K562 (cell line): Measurements from ENCODE around the gene AKT1S1. TPM values are rescaled to one million over a fixed set of nuclear protein-coding genes. Genes with fewer than 3 reads are reported as not detected.

Source experiments
- ATAC-seq: fragments of 200-7000 bp; cut with Tn5 transposase; 3 replicates; pipeline ENCODE4 v1.9.1; 2020; ENCODE audit warnings: moderate library complexity
- BruUV-seq: library from RNA; stranded (reverse); fragments of 400-500 nt; replicated peaks from 2 replicates; lab custom pipeline; 2021; lab: Mats Ljungman, UMichigan
- CTCF ChIA-PET: fragments of 300-600 bp; formaldehyde crosslinking; extraction: SDS; loops from one replicate; lab custom pipeline; 2021; ENCODE audit warnings: low intra/inter-chr PET ratio; lab: Yijun Ruan, JAX
- POLR2A ChIA-PET: fragments of 300-600, 350-650 bp; sonication (Branson Sonifier 250); formaldehyde crosslinking; extraction: SDS; loops from one replicate; lab custom pipeline; 2021; ENCODE audit warnings: antibody characterized with exemption, inconsistent platforms; lab: Yijun Ruan, JAX
- DNase-seq, 4 experiments: peaks; one replicate each; pipeline versions ENCODE4 v3.0.0 to v3.0.0-alpha.2; 2011 to 2018; ENCODE audit warnings: low spot score in 3 of 4, mixed read lengths in 3 of 4; ENCODE audit errors: extremely low read depth in 1 of 4
- FAIRE-seq: peaks from 2 replicates; lab custom pipeline; 2011; peaks lifted over from hg19 to GRCh38; lab: Jason Lieb, UNC
- H2AFZ ChIP-seq: 2 replicates; pipeline ENCODE4 v1.6.0; 2011; ENCODE audit warnings: low read depth, low read length, control low read depth, inconsistent platforms
- H3K27ac ChIP-seq: fragments of 200-600 bp; 3 replicates; pipeline ENCODE4 v1.8.0; 2011; ENCODE audit warnings: low read depth, mild to moderate bottlenecking, control low read depth, inconsistent platforms, low read length, moderate library complexity, mixed read lengths; ENCODE audit errors: extremely low read depth
- H3K27me3 ChIP-seq, 2 experiments: fragments of 300-600 bp in 1 of 2; 2 replicates in 1 of 2; 3 replicates in 1 of 2; pipeline versions ENCODE4 v1.6.0 to v1.8.0; 2011; ENCODE audit warnings: inconsistent platforms in 2 of 2, low read length in 2 of 2, mild to moderate bottlenecking in 1 of 2, mixed read lengths in 1 of 2, moderate library complexity in 1 of 2; ENCODE audit not compliant: control insufficient read depth in 2 of 2, insufficient read depth in 2 of 2
- H3K36me3 ChIP-seq: fragments of 300-600 bp; 3 replicates; pipeline ENCODE4 v1.8.0; 2011; ENCODE audit warnings: mild to moderate bottlenecking, low read length, inconsistent platforms; ENCODE audit not compliant: control insufficient read depth, insufficient read depth
- H3K4me1 ChIP-seq, 2 experiments: fragments of 200-600 bp in 1 of 2; replicated peaks in 1 of 2; 2 replicates in 1 of 2; 3 replicates in 1 of 2; pipeline versions ENCODE4 v1.5.1 to v1.8.0; 2011; ENCODE audit warnings: inconsistent platforms in 2 of 2, low read length in 2 of 2, mild to moderate bottlenecking in 1 of 2, mixed read lengths in 1 of 2, moderate library complexity in 1 of 2; ENCODE audit not compliant: control insufficient read depth in 2 of 2, insufficient read depth in 2 of 2
- H3K4me2 ChIP-seq: 2 replicates; pipeline ENCODE4 v1.6.1; 2011; ENCODE audit warnings: low read length, control low read depth, inconsistent platforms, mixed read lengths; ENCODE audit not compliant: insufficient read depth
- H3K4me3 ChIP-seq: fragments of 200-600 bp; sonication (generic), shearing (Covaris generic); 2 replicates; pipeline ENCODE4 v1.5.1; 2016; ENCODE audit warnings: control low read depth, inconsistent platforms
- H3K79me2 ChIP-seq: fragments of 200-600 bp; 3 replicates; pipeline ENCODE4 v1.8.0; 2011; ENCODE audit warnings: low read length, inconsistent platforms; ENCODE audit not compliant: control insufficient read depth, insufficient read depth
- H3K9ac ChIP-seq, 2 experiments: 2 replicates each; pipeline versions ENCODE4 v1.6.0 to v1.6.1; 2011; ENCODE audit warnings: low read depth in 2 of 2, low read length in 2 of 2, control low read depth in 1 of 2, inconsistent platforms in 1 of 2, mild to moderate bottlenecking in 1 of 2, mixed read lengths in 1 of 2; ENCODE audit not compliant: insufficient read depth in 1 of 2
- H3K9me1 ChIP-seq: one replicate; pipeline ENCODE4 v1.6.0; 2011; ENCODE audit warnings: inconsistent platforms, mild to moderate bottlenecking, low read length, moderate library complexity; ENCODE audit not compliant: control insufficient read depth, insufficient read depth
- H3K9me3 ChIP-seq: replicated peaks from 2 replicates; pipeline ENCODE4 v1.5.1; 2011; ENCODE audit warnings: low read depth, low read length, inconsistent platforms; ENCODE audit not compliant: control insufficient read depth, insufficient read depth
- H4K20me1 ChIP-seq: replicated peaks from 2 replicates; pipeline ENCODE4 v1.6.1; 2011; ENCODE audit warnings: low read length, inconsistent platforms, mixed read lengths; ENCODE audit not compliant: control insufficient read depth, insufficient read depth
- ATF3 ChIP-seq, 2 experiments: fragments of 450-650 bp in 1 of 2; sonication (generic) in 1 of 2; formaldehyde crosslinking in 1 of 2; IDR thresholded peaks in 1 of 2; conservative IDR thresholded peaks in 1 of 2; 2 replicates each; pipeline versions ENCODE4 v1.6.1 to v1.8.1; 2016 to 2023; ENCODE audit warnings: mild to moderate bottlenecking in 2 of 2, moderate library complexity in 2 of 2, inconsistent platforms in 1 of 2, missing genetic modification reagents in 1 of 2
- CTCFL ChIP-seq: IDR thresholded peaks from 2 replicates; pipeline ENCODE4 v1.6.1; 2011; ENCODE audit warnings: borderline replicate concordance, low read depth, mild to moderate bottlenecking, moderate library complexity, low read length; ENCODE audit not compliant: insufficient read depth, poor library complexity, severe bottlenecking
- CXXC5 ChIP-seq: fragments of 250-450 bp; sonication (Bioruptor Pico); IDR thresholded peaks from 2 replicates; pipeline ENCODE4 v1.8.0; 2022; ENCODE audit warnings: inconsistent platforms, mild to moderate bottlenecking, moderate library complexity
- ESRRA ChIP-seq: fragments of 450-650 bp; IDR thresholded peaks from 2 replicates; pipeline ENCODE4 v1.6.1; 2014; ENCODE audit warnings: low read depth, mild to moderate bottlenecking, moderate library complexity, borderline replicate concordance
- FOS ChIP-seq: IDR thresholded peaks from 3 replicates; pipeline ENCODE4 v1.6.1; 2011; ENCODE audit not compliant: insufficient read length; ENCODE audit errors: extremely low read depth
- NUFIP1 ChIP-seq: fragments of 450-650 bp; IDR thresholded peaks from 2 replicates; pipeline ENCODE4 v1.6.1; 2018; ENCODE audit not compliant: partially characterized antibody
- PCBP1 ChIP-seq: fragments of 200-400 bp; formaldehyde crosslinking; IDR thresholded peaks from 2 replicates; pipeline ENCODE4 v1.6.1; 2018; ENCODE audit warnings: mild to moderate bottlenecking, low read depth, low read length; ENCODE audit not compliant: poor library complexity, severe bottlenecking
- TEAD1 ChIP-seq, 2 experiments: fragments of 450-650 bp in 1 of 2; sonication (generic) in 1 of 2; formaldehyde crosslinking; IDR thresholded peaks; 2 replicates each; pipeline versions ENCODE4 v1.4.0 to v1.8.0; 2020 to 2022; ENCODE audit warnings: mild to moderate bottlenecking in 2 of 2, missing genetic modification reagents in 1 of 2
- ZBTB7A ChIP-seq: IDR thresholded peaks from 2 replicates; pipeline ENCODE4 v1.6.1; 2011; ENCODE audit warnings: low read depth, mild to moderate bottlenecking, low read length, moderate library complexity, borderline replicate concordance; ENCODE audit not compliant: control insufficient read depth
- WGBS: fragments of 100-300 bp; shearing (Covaris generic); methylation state at CpG from one replicate; pipeline ENCODE4 v1.1.6; 2016; ENCODE audit warnings: low coverage, mixed read lengths; ENCODE audit not compliant: insufficient coverage; ENCODE audit errors: missing lambda C conversion rate; 5-methylcytosine and 5-hydroxymethylcytosine counted together
- in situ Hi-C: fragments of 300-500 bp; cut with MboI; formaldehyde crosslinking; loops from 4 replicates; pipeline ENCODE4 v1.15.0; 2018; ENCODE audit warnings: inconsistent platforms, mixed read lengths
- intact Hi-C: fragments of 100-400 bp; cut with micrococcal nuclease; formaldehyde crosslinking; loops from 2 replicates; pipeline ENCODE4 v1.14.2; 2022
- polyA plus RNA-seq, 8 experiments: library from polyadenylated mRNA; depleted of rRNA in 4 of 8; stranded (reverse) in 5 of 8; unstranded in 3 of 8; fragments of >200 nt; fragmentation: Nextera tagmentation in 2 of 8; fragmentation: Illumina TruSeq in 1 of 8; extraction: Ambion mirVana in 2 of 8; extraction: Trizol in 1 of 8; gene quantifications; 2 replicates each; pipeline versions ENCODE4 v1.2.1 to v1.2.3, GENCODE V29; 2011 to 2014; ENCODE audit warnings: inconsistent platforms in 1 of 8, missing spikeins in 1 of 8
- total RNA-seq, 7 experiments: library from RNA; depleted of rRNA in 6 of 7; stranded (reverse); fragments of >200 nt in 6 of 7; fragmentation: Illumina TruSeq in 2 of 7; extraction: Trizol in 2 of 7; gene quantifications; 2 replicates each; pipeline versions ENCODE4 v1.2.1 to v1.2.3, GENCODE V29; 2011 to 2021; ENCODE audit warnings: low replicate concordance in 1 of 7

The AKT1S1 gene
- total and polyA plus RNA-seq, 9 of the 15 experiments (the other 6 are each of a cell fraction or from before 2014, with no cell fraction given): 1.2 to 50.3 (median 17.1) TPM

GRCh38 chr19:49913720-49914119 lies 36.6 kb upstream of the AKT1S1 start:
- Histone ChIP-seq H3K27ac (no peak overlapping the region), H3K4me3 (no peak overlapping the region), H3K79me2 (peaks cover 76% of the 10 kb centered on the region), H4K20me1 (peaks cover 52% of the 10 kb centered on the region), H3K4me1 (peaks cover 0 to 16% of the 10 kb centered on the region in 2 experiments; a peak in 2 of 5 replicates), H3K36me3 (peaks cover 93% of the 10 kb centered on the region; the same call in 2 of the 3 replicates), H3K27me3 (no peaks in the 10 kb centered on the region), H3K9me3 (no peaks in the 10 kb centered on the region), H3K9me1 (no peaks in the 10 kb centered on the region), H3K9ac (no peak overlapping the region), H2AFZ (no peak overlapping the region), H3K4me2 (no peak overlapping the region)
- TF ChIP-seq TEAD1 (CRISPR knock-in tag; IDR thresholded peaks at IDR 0.05): no peak
- FAIRE-seq (no peak), ATAC-seq (no peak; the same call in 2 of the 3 replicates), DNase-seq (no peak)
- intact Hi-C loops: no loop called here
- 90% methylated on average over 9 of the region's 10 CpGs for WGBS
- in situ Hi-C loops: no loop called here
- ChIA-PET POLR2A (interaction anchor here (0.6 to 13.2 kb wide), 5 partner anchors 11 to 32 kb away, joined by 3 to 105 read pairs (median 3); partner anchors contain the start of genes ATF5 and NUP62), CTCF (no interaction called here)
- BruUV-seq: no TSS peak

GRCh38 chr19:49912965-49913685 lies 36.0 kb upstream of the AKT1S1 start:
- POLR2A ChIA-PET: interaction anchor here (0.6 to 13.2 kb wide), 6 partner anchors 11 to 31 kb away, joined by 3 to 105 read pairs (median 4); partner anchors contain the start of genes ATF5 and NUP62
- 0 out of 2 replicates have a peak, but pooled peaks have one; percentile 19 for TF ChIP-seq ESRRA
- TF ChIP-seq NUFIP1: no peak
- TF ChIP-seq PCBP1: no peak
- TF ChIP-seq ATF3 (IDR thresholded peaks at IDR 0.05): peak; percentile 16; the same call in 1 of the 2 replicates
- no peak for TF ChIP-seq ATF3 (CRISPR knock-in tag; conservative IDR thresholded peaks at IDR 0.05)
- TF ChIP-seq CXXC5 (CRISPR knock-in tag): 0 out of 2 replicates have a peak, but pooled peaks have one; percentile 18
- TF ChIP-seq FOS: no peak
- peak; percentile 66; the same call in 1 of the 2 replicates for TF ChIP-seq ZBTB7A
- peak; percentile 60 for TF ChIP-seq CTCFL

More at GRCh38 chr19:49912965-49913685, 36.0 kb upstream of the AKT1S1 start:
- Histone ChIP-seq H3K9me1 (no peaks in the 10 kb centered on the region), H2AFZ (no peak overlapping the region), H4K20me1 (peaks cover 47% of the 10 kb centered on the region), H3K36me3 (peaks cover 94% of the 10 kb centered on the region; the same call in 2 of the 3 replicates), H3K27me3 (no peaks in the 10 kb centered on the region), H3K9ac (peak overlapping the region in 1 of 2 experiments; percentile 80; a peak in 2 of 4 replicates), H3K4me3 (no peak overlapping the region), H3K4me2 (no peak overlapping the region), H3K4me1 (peaks cover 0 to 22% of the 10 kb centered on the region in 2 experiments; a peak in 2 of 5 replicates), H3K79me2 (peaks cover 71% of the 10 kb centered on the region), H3K9me3 (no peaks in the 10 kb centered on the region), H3K27ac (peak overlapping the region; percentile 28; the same call in 1 of the 3 replicates)
- no TSS peak for BruUV-seq
- DNase-seq (peak in 3 of 4 experiments; percentile 51 to 54 (median 52)), ATAC-seq (peak; percentile 85), FAIRE-seq (no peak)
- intact Hi-C loops: no loop called here
- in situ Hi-C loops: no loop called here
- 67% methylated on average over 21 of the region's 21 CpGs for WGBS
- CTCF ChIA-PET: no interaction called here
